HG02642 (cell line): ENCODE results near the gene NFYC.

Experiments used
- ATAC-seq: cut with Tn5 transposase; IDR thresholded peaks from one replicate; pipeline ENCODE4 v1.9.1; 2021; ENCODE audit warnings: mild to moderate bottlenecking; ENCODE audit not compliant: unreplicated experiment, poor library complexity

Gene NFYC

DNA sequence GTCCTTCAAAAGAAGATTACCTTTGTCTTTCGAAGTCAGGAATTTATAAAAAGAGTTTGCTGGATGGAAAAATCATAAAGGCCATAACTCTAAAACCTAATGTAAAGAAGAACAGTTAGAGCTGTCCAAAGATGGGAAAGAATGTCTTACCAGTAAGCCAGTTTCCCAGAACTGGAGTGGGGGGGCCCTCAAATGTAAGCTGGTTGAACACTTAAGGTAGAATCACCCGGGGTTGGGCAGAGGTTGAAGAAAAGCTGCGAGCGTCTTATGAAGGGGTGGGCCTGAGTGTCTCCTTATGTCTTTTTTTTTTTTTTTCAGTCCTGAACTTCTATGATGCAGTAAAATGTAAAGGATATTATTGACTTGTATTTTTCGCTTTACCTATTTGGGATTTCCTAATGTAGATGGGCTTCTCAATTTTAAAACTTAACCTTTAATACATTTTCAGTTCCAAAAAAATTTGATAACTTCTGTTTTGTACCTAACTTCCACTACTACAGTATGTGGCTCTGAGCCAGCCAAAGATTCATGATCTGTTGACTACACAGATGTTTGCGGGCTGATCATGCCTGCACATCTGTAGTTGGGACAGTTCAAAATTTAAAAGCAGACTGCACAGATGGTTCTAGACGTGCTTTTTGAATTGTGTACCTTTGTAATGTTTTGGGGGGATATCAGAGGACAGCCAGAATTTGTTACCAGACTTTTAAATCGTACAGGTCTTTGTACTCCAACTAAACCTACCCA lies 43.6 kb downstream of the NFYC start:
- ATAC-seq = no peak

DNA sequence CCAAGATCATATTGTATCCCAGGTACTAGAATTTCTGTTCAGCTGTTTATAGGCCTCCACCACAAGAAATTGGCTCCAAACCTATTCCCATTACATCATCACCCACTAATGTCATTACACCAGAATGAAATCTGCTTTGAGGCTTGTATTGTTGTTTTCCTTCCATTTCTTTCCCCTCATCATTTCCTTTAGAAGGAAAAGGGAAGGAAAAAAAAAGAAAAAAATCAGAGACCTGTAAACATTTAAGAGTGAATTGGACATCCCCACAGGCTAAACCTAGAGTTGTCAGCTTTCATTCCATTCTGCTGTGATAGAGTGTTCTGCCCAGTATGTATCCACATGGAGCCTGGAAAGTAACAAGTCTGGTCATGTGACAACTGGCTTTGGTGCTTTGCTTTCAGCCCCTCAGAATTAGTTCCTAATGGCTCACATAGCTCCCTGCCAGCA lies 44.6 kb downstream of the NFYC start:
- ATAC-seq = no peak

DNA sequence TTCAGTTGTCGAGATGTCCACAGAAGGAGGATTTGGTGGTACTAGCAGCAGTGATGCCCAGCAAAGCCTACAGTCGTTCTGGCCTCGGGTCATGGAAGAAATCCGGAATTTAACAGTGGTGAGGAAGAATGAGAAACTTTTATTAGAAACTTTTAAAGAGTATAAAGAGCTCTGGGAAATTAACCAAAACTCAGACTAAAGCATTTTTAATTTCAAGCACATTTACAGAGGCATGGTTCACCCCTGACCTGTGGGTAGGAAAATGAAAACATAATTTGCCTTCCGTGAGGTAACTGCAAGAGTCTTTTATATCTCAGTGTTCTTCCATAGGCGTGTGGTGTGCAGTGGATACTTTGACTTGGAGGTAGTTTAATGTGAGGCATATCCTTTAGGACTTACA lies 47.3 kb downstream of the NFYC start:
- ATAC-seq = no peak

DNA sequence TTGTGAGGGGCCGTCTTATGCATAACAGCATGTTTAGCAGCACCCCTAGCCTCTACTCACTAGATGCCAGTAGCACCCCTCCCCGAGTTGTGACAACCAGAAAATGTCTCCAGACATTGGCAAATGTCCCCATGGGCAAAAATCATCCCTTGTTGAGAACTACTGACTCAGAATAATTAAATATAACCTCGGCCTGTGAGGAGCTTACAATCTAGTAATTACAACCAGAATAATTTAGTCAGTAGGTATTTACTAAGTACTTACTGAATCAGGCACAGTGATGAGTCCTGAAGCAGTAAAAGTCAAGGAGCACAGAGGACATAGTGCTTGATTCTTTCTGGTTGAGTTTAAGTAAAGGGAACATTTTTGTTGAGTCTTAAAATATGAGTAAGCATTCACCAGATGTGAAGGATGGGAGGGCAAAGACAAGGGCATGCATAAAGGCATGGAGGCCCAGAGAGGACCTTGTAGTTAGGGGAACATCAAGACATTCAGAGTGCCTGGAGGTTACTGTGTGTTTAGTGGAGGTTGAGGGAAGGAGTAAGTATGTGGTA lies 48.0 kb downstream of the NFYC start:
- no peak for ATAC-seq

DNA sequence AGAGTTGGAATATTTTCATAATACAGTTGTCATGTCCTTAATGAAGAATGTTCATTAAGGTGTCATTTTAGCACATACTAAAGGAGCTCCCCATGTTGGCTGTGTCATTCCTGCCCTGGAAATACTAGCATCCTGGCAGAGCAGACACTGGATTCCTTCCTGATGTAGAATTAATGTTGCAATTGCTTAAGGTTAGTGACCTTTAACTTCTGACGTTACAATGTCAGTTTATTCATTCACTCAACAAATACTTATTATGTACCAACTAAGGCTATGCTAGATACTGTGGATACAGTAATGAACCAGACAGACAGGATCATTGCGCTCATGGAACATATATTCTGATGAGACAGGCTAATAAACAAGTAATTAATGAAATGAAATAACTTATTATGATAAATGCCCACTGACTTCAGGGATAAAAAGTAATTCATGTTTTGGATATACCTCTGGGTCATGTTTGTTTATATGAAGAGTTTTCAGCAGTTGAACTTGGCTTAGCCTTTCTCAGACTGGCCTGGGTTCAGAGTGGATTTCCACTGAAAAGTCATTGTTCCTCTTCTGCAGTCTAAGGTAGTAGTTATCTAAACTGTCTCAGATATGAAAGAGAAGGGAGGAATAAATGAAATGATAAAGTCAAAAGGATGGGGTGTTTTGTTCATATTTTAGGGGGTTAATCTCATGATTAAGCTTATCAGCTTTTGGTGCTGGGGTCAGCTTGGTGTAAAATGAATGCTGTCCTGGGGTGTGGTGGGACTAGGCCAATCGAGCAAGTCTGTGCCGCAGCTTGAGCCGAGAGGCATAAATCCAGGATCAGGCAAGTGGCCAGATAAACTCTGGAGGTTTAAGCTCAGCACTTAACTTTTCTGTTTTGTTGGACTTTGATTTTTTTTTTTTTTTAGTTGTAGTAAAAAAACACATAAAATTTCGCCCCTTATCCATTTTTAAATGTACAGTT lies 48.8 kb downstream of the NFYC start:
- no peak for ATAC-seq

DNA sequence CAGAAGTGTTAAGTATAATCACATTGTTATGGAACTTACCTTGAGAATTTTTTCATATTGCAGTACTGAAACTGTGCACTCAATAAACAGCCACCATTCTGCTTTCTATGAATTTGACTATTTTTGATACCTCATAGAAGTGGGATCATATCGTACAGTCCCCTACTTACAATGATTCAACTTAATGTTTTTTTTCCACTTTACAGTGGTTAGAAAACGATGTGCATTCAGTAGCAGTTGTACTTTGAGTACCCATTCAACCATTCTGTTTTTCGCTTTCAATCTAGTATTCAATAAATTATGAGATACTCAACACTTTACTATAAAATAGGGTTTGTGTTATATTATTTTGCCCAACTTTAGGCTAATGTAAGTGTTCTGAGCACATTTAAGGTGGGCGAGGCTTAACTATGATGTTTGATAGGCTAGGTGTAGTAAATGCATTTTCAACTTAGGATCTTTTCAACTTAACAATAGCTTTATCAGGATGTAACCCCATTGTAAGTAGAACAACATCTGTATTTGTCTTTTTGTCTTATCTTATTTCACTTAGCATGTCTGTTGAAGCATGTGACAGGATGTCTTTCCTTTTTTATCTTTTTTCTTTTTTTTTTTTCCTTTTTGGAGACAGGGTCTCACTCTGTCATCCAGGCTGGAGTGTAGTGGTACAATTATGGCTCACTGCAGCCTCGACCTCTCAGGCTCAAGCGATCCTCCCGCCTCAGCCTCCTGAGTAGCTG lies 49.7 kb downstream of the NFYC start:
- ATAC-seq = no peak

DNA sequence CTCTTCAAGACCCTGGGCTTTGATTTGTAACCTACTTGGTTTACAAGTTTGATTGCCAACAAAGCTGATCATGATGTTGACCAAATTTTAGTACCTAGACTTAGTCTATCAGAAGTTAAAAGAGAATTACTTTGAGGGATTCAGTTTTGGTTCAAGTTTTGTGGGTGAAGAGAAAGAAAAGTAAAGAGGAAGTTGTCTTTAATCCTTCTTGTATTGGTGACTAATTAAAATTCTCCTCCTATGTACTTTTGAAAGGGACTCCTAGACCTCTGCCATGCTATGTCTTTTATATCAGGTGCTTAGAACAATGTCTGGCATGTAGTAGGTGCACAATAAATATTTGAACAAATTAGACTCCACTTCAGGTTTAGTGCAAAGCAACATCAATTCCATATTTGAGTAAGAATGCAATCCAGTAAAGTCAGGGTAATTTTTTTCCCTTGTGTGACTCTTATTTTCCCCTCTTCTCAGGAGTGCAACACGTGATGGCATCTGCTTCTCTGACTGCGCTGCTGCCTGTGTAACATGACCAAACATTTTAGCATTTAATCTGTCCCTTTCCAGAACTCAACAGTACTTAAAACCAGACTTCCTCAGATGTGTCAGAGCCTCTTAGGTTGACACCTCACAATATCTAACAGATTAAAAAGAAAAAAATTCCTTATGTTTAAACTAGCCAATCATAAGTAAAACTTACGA lies 51.0 kb downstream of the NFYC start:
- no peak for ATAC-seq

DNA sequence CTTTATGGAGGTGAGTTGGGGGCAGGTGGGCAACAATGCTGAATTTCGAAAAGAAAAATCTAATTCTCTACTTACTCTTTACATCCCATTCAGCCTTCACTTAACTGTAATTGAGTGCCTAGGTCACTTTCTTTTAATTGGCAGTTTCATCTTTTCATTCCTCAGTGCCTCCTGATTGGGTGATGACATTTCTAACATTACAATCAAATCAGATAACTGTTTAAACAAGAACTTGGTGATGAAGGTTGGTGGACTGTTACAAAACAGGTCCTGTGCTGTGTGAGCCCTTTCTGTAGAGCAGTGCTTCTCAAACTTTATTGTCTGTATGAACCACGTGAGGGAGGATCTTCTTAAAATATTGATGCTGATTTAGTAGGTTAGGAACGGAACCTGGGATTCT lies 51.9 kb downstream of the NFYC start:
- ATAC-seq = no peak

DNA sequence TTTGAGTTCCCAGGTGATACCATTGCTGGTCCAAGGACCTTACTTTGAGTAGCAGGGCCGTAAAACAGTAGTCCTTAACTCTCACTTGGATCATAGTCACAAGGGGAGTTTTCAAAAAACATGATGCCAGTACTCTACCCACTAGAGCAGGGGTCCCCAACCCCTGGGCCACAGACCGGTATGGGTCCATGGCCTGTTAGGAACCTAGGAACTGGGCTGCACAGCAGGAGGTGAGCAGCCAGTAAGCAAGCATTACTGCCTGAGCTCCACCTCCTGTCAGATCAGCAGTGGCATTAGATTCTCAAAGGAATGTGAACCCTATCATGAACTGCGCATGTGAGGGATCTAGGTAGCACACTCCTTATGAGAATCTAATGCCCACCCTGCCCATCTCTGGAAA lies 52.4 kb downstream of the NFYC start:
- ATAC-seq = no peak

DNA sequence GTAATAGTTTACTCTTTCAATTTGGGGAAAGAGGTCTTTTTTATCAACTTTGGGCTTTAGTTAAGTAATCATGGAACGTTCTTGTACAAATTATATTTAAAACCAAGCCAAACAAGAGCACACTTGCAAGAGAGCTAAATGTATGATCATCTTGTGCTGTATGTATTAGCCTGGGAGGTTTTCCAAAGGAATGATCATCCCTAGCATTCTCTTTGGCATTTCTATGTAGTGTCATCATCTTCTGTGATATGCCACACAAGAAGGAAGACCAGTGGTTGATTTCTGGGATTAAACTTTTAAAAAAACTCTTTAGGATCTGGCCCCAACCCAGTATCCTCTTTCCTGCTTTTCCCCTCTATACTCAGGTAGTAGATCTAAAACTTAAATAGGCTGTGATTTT lies 53.7 kb downstream of the NFYC start:
- ATAC-seq = no peak

DNA sequence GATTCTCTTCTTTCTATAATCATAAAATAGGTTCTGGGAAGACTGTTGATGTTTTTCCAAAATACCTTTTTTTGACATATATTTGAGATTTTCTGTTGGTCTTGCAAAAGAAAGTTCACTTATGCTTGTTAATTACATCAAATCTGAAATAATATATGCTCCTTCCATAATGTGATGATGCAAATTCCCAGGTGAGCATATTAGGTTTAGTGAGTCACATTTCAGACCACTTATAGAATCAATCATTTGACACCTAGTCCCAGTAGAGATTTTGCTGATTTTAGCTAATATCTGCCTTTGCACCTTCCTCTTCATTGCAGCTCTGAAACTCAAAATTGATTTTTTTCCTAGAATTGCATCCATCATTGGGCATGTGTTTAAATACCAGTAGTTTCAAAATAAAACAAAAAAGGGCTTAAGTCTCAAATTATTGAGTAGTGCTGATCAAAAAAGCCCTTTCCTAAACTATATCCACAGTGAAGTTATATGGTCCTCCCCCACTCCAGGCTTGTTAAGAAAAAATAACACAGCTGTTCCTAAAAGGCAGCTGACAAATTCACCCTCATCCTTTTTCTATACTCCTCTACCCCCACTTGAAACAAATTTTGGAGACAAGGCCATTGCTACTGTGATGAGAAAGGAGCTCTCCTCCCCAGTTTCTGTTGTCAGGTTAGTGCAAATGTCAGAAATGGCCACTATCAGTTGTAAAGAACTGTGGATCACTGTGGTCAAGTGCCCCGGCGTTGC lies 55.0 kb downstream of the NFYC start:
- ATAC-seq = no peak

DNA sequence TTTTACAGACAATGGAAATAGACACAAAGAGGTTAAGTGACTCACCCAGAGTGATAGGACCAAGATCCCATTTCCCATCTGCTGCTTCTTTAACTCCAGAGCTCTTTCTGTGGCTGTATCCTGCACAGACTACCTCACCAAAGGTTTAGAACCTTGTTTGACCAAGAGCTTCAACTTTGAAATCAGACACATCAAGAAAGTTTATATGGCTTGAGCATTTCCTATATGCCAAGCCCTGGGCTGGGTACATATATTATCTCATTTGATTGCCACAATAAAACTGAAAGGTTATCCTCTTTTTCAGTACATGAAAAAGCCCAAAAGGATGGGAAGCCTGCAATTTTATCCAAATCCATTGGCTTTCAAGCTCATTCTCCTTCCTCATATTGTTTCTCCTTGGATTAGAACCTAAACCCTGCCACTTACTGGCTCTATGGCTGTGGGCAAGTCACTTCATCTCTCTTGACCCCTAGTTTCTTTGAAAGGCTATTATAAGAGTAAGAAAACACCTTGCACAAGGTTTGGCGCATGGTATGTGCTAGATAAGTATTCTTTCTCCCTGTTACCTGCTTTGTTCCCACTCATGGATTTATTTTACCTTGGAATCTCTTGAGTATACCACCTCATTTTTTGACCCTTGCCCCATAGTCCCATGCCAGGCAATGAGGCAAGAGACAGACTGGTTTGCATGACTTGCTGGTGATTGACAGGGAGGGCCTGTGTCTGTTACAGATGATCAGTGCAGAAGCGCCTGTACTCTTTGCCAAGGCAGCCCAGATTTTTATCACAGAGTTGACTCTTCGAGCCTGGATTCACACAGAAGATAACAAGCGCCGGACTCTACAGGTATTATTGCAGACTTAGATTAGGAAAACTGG lies 57.6 kb downstream of the NFYC start:
- ATAC-seq = no peak

DNA sequence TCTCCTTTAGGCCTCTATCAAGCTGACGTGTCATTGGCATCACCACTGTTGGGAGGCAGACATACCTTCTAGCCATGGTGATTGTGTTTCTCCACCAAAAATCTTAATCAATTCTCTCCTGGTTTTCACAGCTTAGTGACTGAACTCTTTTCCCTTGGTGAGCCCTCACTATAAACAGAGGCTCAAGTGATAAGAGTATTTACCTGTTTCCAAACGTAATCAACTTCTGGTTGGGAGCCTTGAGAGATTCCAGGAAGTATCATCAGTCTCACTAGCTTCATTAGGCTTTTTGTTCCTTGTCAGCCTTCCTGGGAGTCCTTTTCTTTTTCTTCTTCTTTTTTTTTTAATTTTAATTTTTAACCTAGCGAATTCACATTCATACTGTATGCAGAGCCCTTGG lies 58.3 kb downstream of the NFYC start:
- ATAC-seq = no peak

DNA sequence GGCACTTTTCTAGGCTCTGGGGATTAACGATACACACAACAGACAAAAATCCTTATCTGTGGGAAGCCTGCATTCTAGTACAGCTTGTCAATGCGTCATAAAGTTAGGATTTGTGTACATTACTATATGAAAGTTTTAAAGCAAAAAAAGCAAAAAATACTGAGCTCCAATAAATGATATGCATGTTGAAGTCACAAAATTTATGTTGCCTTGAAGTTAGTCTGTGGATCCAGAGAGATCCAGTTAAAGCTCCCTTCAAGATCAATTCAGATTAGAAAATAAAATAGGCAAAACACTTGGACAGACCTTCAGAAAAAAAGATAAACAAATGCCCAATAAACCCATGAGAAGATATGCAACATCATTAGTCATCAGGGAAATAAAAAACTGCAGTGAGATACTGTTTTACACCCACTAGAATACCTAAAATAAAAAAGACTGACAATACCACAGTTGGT lies 59.0 kb downstream of the NFYC start:
- no peak for ATAC-seq

DNA sequence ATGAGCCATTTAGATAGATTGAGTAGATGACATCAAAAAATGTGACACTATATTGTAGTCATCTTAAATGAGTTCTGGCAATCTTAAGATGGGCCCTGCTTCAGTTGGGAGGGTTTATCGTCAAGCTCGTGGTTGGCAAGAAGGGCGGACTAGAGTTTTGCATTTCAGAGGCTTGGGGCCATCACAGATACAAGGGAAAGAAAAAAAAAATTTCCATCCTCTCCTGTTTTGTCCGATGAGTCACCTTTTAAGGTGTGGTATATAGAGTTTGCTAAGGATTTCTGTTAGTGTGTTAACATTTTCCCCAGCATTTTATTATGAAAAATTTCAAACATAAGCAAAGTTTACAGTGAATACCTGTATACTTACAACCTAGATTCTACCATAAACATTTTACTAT lies 60.3 kb downstream of the NFYC start:
- ATAC-seq = no peak

DNA sequence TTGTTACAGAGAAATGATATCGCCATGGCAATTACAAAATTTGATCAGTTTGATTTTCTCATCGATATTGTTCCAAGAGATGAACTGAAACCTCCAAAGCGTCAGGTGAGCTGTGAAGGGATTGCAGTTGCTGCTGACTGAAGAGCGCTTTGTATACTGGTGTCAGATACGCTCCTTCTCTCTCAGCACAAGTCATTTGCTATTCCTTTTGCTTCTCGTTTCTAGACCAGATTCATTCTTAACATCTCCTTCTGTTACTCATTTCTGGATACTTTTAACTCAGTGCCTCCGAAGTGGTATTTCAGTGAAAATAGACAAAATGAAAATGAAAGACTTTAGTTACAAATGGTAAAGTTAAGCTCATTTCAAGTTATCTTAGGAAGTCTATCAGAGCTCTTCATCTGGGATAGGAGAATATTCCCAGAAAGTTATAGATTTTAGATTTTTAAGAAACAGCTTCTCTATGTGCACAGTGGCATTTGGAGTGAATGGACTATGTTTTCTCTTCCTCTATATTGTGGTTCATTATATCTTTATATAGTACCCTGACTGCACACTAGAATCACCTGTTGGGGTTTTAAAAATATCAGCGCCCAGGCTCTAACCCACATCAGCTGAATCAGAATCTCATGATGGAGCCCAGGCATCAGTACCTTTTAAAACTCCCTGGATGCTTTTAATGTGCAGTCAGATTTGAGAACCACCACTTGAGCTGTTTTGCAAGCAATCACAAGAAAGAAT lies 61.8 kb downstream of the NFYC start:
- no peak for ATAC-seq

DNA sequence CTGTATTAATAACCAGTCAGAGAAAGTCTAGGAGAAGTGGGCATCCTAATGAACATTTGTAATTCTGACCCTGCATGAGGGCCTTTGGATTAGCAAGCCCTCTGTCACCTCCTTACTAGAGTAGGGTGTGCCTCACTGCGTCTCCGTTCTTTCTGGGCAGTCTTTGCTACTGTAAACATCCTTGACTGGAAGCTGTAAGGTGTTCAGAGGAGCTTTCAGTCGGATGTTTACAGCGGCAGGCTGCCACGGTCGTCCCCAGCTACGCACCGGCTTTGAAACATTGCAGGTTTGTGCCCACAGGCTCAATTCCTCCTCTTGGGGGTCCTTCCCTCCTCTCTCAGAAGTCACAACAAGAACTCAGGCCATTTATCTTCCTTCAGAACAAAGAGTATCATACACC lies 62.7 kb downstream of the NFYC start:
- no peak for ATAC-seq

DNA sequence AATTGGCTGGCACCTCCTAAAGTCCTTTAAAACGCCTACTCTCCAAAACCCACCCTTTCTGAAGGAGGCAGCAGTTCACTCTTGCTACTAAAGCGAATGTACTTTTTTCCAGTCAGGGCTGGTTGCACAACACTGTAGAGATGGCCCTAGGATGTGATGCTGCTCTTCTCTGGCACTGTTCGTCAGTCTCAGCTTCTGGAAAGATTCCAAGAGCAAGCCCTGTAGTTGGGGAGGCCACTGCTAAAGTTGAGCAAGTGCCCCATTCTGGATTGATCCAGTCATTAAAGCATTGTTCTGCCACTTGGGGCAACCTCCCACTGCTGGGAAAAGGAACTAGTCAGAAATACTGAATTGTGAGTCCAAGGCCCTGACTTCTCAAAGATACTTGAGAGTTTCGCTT lies 63.6 kb downstream of the NFYC start:
- ATAC-seq = no peak
